Heart left ventricle (tissue), 16 donors: ENCODE data around the gene RPS6KA6. TPM values are rescaled to one million over a fixed set of nuclear protein-coding genes. Genes with fewer than 3 reads are reported as not detected.

ENCODE experiments used
- ATAC-seq, 4 donors: fragments of 200-7000 bp; cut with Tn5 transposase; one replicate each; pipeline ENCODE4 v1.9.1; 2020 to 2022; ENCODE audit warnings: moderate library complexity in 4 of 4, mild to moderate bottlenecking in 3 of 4, moderate number of reproducible peaks in 1 of 4
- DNase-seq, 5 donors: peaks; one replicate each; pipeline ENCODE4 v3.0.0-alpha.2; 2020
- H3K27ac ChIP-seq, 12 donors: fragments of 200-600 bp; sonication (generic) in 4 of 12; one replicate each; pipeline versions ENCODE4 v1.5.0 to v1.8.0; 2016 to 2022; ENCODE audit warnings: mild to moderate bottlenecking in 2 of 12
- H3K27me3 ChIP-seq, 9 donors: fragments of 200-600 bp; sonication (generic) in 2 of 9; one replicate each; pipeline versions ENCODE4 v1.5.1 to v1.8.0; 2016 to 2022; ENCODE audit warnings: mild to moderate bottlenecking in 3 of 9
- H3K36me3 ChIP-seq, 9 donors: fragments of 200-600 bp; sonication (generic) in 2 of 9; one replicate each; pipeline versions ENCODE4 v1.5.0 to v1.8.0; 2018 to 2022; ENCODE audit warnings: mild to moderate bottlenecking in 2 of 9
- H3K4me1 ChIP-seq, 12 donors: fragments of 200-600 bp; sonication (generic) in 4 of 12; one replicate each; pipeline versions ENCODE4 v1.5.0 to v1.8.0; 2016 to 2022; ENCODE audit warnings: mild to moderate bottlenecking in 3 of 12
- H3K4me3 ChIP-seq, 12 donors: fragments of 200-600 bp; sonication (generic) in 4 of 12; one replicate each; pipeline versions ENCODE4 v1.5.0 to v1.8.0; 2017 to 2022; ENCODE audit warnings: mild to moderate bottlenecking in 9 of 12, moderate library complexity in 4 of 12
- H3K9me3 ChIP-seq, 12 donors: fragments of 200-600 bp; sonication (generic) in 4 of 12; one replicate each; pipeline versions ENCODE4 v1.5.0 to v1.8.0; 2016 to 2022; ENCODE audit warnings: mild to moderate bottlenecking in 1 of 12
- CTCF ChIP-seq, 12 donors: fragments of 200-600 bp; sonication (generic) in 4 of 12; IDR thresholded peaks; one replicate each; pipeline versions ENCODE4 v1.5.0 to v1.8.0; 2018 to 2022; ENCODE audit warnings: antibody characterized with exemption in 12 of 12, mild to moderate bottlenecking in 5 of 12
- POLR2A ChIP-seq, 2 donors: fragments of 450-650 bp; IDR thresholded peaks; one replicate each; pipeline ENCODE4 v1.6.1; 2017; ENCODE audit warnings: antibody characterized with exemption in 2 of 2, mild to moderate bottlenecking in 2 of 2, moderate library complexity in 2 of 2
- WGBS, 4 donors: extraction: QIAGEN DNeasy Blood & Tissue Kit in 2 of 4; methylation state at CpG; one replicate each; pipeline versions ENCODE4 v1.1.5 to v1.1.7; 2013 to 2018; 5-methylcytosine and 5-hydroxymethylcytosine counted together
- intact Hi-C, 10 donors: fragments of 100-400 bp; cut with DNase I; formaldehyde crosslinking; loops; one replicate each; pipeline versions ENCODE4 v1.11.1 to v1.14.2; 2022
- polyA plus RNA-seq, 2 donors: library from polyadenylated mRNA; stranded (reverse); fragments of 200-250 nt; gene quantifications; one replicate each; pipeline ENCODE4 v1.2.3, GENCODE V29; 2013
- total RNA-seq, 9 donors: library from RNA; depleted of rRNA in 2 of 9; stranded (reverse); fragments of >200 nt in 2 of 9; fragmentation: NEBNext Ultra II Directional in 3 of 9; extraction: Animal tissue kit (Norgen Biotek cat#: 25700) in 3 of 9; gene quantifications; one replicate each; pipeline versions ENCODE4 v1.1.0 to v1.2.4, GENCODE V29; 2016 to 2023
- donor health status: ischemic (EF 13 %, LVEDD 7.1; RV severe dilation, severe dysfunction).
- donor health status: healthy with polysubstance abuse.
- donor health status: DM: no; HTN: yes; CAD: no.
- donor health status: DM: no; HTN: no; CAD: no.
- donor health status: ischemic (EF 25% LVEDD 6.9; RV normal size, moderate dysfunction).
- donor health status: ischemic (EF 25% LVEDD 5.7; RV mildly dilated, moderate dysfunction).
- donor health status: healthy.
- donor health status: DM: yes; HTN: yes; CAD: no.
- donor health status: ischemic (EF 35%, LVEDD 5.7; RV mildly dilated, moderate dysfunction).
- donor health status: nonischemic (EF 11% LVEDD 7.7; RV severe dilation, severe dysfunction).
- donor health status: DM: yes; HTN: yes; CAD: no.
- donor health status: PGD.
- donor health status: ischemic (EF 29% LVEDD 5.4; RV normal size, mild dysfunction).
- donor health status: nonischemic (EF 23%, LVEDD 6.1; RV moderate dilation, normal function).

RPS6KA6 gene
- total and polyA plus RNA-seq, 11 donors: 0.04 to 0.75 (median 0.48) TPM

GRCh38 chrX:84123585-84123984 is 64.4 kb downstream of the RPS6KA6 start:
- Histone ChIP-seq H3K4me3 (no peak overlapping the region), H3K4me1 (no peaks in the 10 kb centered on the region), H3K9me3 (peaks cover 0 to 12% (median 0%) of the 10 kb centered on the region in 12 donors), H3K27ac (no peak overlapping the region), H3K27me3 (no peaks in the 10 kb centered on the region), H3K36me3 (no peaks in the 10 kb centered on the region)
- 85 to 97% (median 93%) methylated on average over 4 of the region's 4 CpGs for WGBS, 4 donors
- TF ChIP-seq CTCF (IDR thresholded peaks at IDR 0.05) (no peak), POLR2A (IDR thresholded peaks at IDR 0.05) (no peak)
- DNase-seq (no peak), ATAC-seq (no peak)
- intact Hi-C loops: no loop called here

- intact Hi-C loops: no loop called here
- Histone ChIP-seq H3K27ac (no peak overlapping the region), H3K27me3 (no peaks in the 10 kb centered on the region), H3K4me1 (no peaks in the 10 kb centered on the region), H3K36me3 (no peaks in the 10 kb centered on the region), H3K4me3 (no peak overlapping the region), H3K9me3 (peaks cover 0 to 10% (median 0%) of the 10 kb centered on the region in 12 donors)
- TF ChIP-seq POLR2A (IDR thresholded peaks at IDR 0.05): no peak
- TF ChIP-seq CTCF (IDR thresholded peaks at IDR 0.05): no peak
- DNase-seq: no peak
- no peak for ATAC-seq
Measured at GRCh38 chrX:84118769-84119168, 69.2 kb downstream of the RPS6KA6 start.

GRCh38 chrX:84118315-84118714 is 69.7 kb downstream of the RPS6KA6 start:
- no peak for DNase-seq
- no peaks in the 10 kb centered on the region for H3K4me1 ChIP-seq
- H3K27me3 ChIP-seq: no peaks in the 10 kb centered on the region
- no peak overlapping the region for H3K27ac ChIP-seq
- peaks cover 0 to 10% (median 0%) of the 10 kb centered on the region in 12 donors for H3K9me3 ChIP-seq
- TF ChIP-seq POLR2A (IDR thresholded peaks at IDR 0.05): no peak
- no peak for TF ChIP-seq CTCF (IDR thresholded peaks at IDR 0.05)
- H3K4me3 ChIP-seq: no peak overlapping the region
- WGBS, 4 donors: 51 to 86% (median 72%) methylated on average over 4 of the region's 4 CpGs
- no peaks in the 10 kb centered on the region for H3K36me3 ChIP-seq
- no peak for ATAC-seq
- intact Hi-C loops: no loop called here

- no peak for ATAC-seq
- Histone ChIP-seq H3K36me3 (no peaks in the 10 kb centered on the region), H3K27me3 (no peaks in the 10 kb centered on the region), H3K27ac (no peak overlapping the region), H3K4me3 (no peak overlapping the region), H3K4me1 (no peaks in the 10 kb centered on the region), H3K9me3 (no peaks in the 10 kb centered on the region)
- intact Hi-C loops: no loop called here
- 84 to 92% (median 88%) methylated on average over 3 to 5 of the region's 5 CpGs for WGBS, 4 donors
- no peak for DNase-seq
- TF ChIP-seq CTCF (IDR thresholded peaks at IDR 0.05) (no peak), POLR2A (IDR thresholded peaks at IDR 0.05) (no peak)
Measured at GRCh38 chrX:84108584-84108983, 79.4 kb downstream of the RPS6KA6 start.
